ENCODE data around the gene CIART.
"Not testable (repeated sequence)": the region's sequence is repeated elsewhere in the genome, so short reads cannot be mapped to it uniquely, and the experiment has no call there.

CIART gene

DNA sequence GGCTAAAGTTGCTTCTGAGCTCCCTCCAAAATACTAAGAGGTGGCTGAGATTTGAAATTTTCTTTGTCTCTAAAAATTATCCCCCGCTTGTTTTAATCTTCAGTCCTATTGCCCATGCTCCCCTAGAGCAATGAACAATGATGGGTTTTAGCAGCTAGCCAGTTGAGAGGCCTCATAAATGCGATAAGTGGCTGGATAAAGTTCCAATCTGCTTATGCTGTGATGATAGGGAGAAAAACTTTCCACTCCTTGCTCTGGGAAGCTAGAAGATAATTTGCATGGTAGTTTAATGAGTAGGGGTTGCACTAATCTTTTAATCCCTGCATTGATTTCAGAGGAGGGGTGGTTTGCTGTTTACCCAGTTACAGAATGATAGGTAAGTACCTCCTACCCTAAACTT is 29.4 kb downstream of the CIART start:
- DNase-seq, result no peak

DNA sequence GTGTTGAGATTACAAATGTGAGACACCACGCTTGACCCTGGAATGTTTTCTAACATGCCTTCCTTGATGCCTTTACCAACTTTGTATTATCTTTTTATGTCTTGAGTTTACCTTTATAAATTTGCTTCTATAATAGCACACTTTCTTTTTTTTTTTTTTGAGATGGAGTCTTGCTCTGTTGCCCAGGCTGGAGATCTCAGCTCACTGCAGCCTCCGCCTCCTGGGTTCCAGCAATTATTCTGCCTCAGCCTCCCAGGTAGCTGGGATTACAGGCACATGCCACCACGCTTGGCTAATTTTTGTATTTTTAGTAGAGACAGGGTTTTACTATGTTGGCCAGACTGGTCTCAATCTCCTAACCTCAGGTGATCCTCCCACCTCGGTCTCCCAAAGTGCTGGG is 32.3 kb downstream of the CIART start:
- DNase-seq, result not testable (repeated sequence)

DNA sequence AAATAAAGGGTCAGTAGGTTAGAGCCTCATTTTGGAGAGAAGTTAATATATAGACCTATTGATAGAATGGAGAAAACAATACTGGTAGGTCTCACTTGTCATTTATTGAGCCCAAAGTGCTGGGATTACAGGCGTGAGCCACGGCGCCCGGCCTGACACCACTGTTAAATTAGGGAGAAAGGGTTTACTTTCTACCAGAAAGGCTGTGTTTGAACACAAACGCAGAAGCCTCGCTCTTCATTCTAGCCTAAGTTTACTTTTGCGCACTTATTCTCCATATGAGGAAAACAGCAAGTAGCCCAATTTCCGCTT is 38.3 kb downstream of the CIART start:
- no peak for DNase-seq

DNA sequence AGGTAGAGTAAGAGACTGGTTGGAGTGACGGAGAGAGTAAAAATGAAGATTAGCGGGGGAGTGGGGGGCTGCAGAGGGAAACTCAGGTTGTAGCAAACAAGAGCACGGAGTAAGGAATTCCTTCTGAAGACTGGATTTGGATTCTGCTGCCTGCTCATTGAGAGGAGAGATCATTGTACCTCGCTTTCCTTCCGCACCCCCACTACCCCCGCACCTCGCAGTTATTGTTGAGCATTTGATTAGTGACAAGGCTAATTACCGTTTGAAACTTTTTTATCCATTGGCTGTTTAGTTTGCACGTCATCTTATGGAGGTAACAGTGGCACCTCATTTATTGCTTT is 39.4 kb downstream of the CIART start:
- no peak for DNase-seq

DNA sequence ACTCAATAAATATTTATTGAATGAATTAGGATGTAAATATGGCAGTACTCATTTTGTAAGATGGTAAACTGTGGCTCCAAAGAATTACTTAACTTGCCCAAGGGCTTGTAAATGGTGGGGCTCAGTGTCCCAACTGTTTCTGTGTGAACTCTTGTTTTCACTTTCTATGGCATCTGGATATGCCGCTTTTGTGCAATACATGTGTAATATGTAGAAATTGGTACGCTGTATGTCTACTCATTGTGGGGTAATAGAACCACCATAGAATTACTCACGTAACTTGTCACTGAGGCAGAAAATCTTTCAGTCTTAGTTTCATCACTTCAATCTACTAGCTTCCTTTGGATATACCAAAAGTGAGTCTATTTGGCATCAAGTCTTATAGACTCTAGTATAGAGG is 40.0 kb downstream of the CIART start:
- DNase-seq, result no peak

DNA sequence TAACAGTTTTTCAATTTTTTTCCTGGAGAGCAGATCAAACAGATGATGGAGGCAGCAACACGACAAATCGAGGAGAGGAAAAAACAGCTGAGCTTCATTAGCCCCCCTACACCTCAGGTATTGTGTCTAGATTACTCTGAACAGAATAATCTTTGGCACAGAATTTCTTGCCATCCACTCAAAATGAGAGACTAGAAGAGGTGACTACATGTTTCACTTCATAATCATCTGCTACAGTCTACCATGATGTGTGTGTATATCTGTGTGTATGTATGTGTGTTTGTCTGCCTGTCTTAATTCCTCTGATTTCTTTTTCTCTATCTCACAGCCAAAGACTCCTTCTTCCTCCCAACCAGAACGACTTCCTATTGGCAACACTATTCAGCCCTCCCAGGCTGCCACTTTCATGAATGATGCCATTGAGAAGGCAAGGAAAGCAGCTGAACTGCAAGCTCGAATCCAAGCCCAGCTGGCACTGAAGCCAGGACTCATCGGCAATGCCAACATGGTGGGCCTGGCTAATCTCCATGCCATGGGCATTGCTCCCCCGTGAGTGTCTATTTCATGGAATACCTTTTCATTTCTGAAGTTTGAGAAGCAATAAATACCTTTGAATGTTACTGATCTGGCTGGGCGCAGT is 50.4 kb downstream of the CIART start:
- DNase-seq, result no peak

Measured in T1000 (cell line).